SKM-1 treated with dmso at 0.1 percent for 144 hours (cell line): ENCODE data around the gene LVRN.

Experiments used
- DNase-seq: peaks from one replicate; lab custom pipeline; 2025; ENCODE audit not compliant: unreplicated experiment; lab: John Stamatoyannopoulos, UW

The LVRN gene

GRCh38 chr5:115961381-115962238 lies 665 bp upstream of the LVRN start:
- DNase-seq, result no peak

GRCh38 chr5:115962565-115963402 lies 509 bp downstream of the LVRN start:
- DNase-seq, result no peak

- no peak for DNase-seq
These were observed 1.3 kb downstream of the LVRN start for GRCh38 chr5:115963566-115963965.

- DNase-seq, result no peak
These were observed 6.5 kb downstream of the LVRN start for GRCh38 chr5:115968770-115969169.

- DNase-seq, result no peak
These were observed 14.8 kb downstream of the LVRN start for GRCh38 chr5:115977096-115977495.

GRCh38 chr5:115977988-115978387 lies 15.7 kb downstream of the LVRN start:
- no peak for DNase-seq

GRCh38 chr5:115978779-115979178 lies 16.5 kb downstream of the LVRN start:
- no peak for DNase-seq

GRCh38 chr5:115979201-115980041 lies 17.1 kb downstream of the LVRN start:
- DNase-seq, result no peak

- no peak for DNase-seq
These were observed 21.2 kb downstream of the LVRN start for GRCh38 chr5:115983519-115983918.

GRCh38 chr5:115985802-115986757 lies 23.8 kb downstream of the LVRN start:
- no peak for DNase-seq

GRCh38 chr5:115988002-115988401 lies 25.7 kb downstream of the LVRN start:
- DNase-seq, result no peak

- no peak for DNase-seq
These were observed 30.6 kb downstream of the LVRN start for GRCh38 chr5:115992848-115993350.

- DNase-seq, result no peak
These were observed 33.1 kb downstream of the LVRN start for GRCh38 chr5:115995351-115995750.

- no peak for DNase-seq
These were observed 40.0 kb downstream of the LVRN start for GRCh38 chr5:116002116-116002906.

- DNase-seq, result no peak
These were observed 42.0 kb downstream of the LVRN start for GRCh38 chr5:116004248-116004647.

GRCh38 chr5:116009806-116010205 lies 47.5 kb downstream of the LVRN start:
- no peak for DNase-seq

GRCh38 chr5:116011046-116011445 lies 48.8 kb downstream of the LVRN start:
- DNase-seq, result no peak

GRCh38 chr5:116013207-116013785 lies 51.0 kb downstream of the LVRN start:
- no peak for DNase-seq

GRCh38 chr5:116013936-116014335 lies 51.7 kb downstream of the LVRN start:
- no peak for DNase-seq
